Measurements from ENCODE around the gene ATF7IP2. TPM values are rescaled to one million over a fixed set of nuclear protein-coding genes. Genes with fewer than 3 reads are reported as not detected.
A peak's percentile ranks its signal among the peaks of the same experiment; 100 is the strongest.

Gene ATF7IP2
- total RNA-seq, 2 experiments from 2014 or later: 28.4 to 34.5 TPM

DNA sequence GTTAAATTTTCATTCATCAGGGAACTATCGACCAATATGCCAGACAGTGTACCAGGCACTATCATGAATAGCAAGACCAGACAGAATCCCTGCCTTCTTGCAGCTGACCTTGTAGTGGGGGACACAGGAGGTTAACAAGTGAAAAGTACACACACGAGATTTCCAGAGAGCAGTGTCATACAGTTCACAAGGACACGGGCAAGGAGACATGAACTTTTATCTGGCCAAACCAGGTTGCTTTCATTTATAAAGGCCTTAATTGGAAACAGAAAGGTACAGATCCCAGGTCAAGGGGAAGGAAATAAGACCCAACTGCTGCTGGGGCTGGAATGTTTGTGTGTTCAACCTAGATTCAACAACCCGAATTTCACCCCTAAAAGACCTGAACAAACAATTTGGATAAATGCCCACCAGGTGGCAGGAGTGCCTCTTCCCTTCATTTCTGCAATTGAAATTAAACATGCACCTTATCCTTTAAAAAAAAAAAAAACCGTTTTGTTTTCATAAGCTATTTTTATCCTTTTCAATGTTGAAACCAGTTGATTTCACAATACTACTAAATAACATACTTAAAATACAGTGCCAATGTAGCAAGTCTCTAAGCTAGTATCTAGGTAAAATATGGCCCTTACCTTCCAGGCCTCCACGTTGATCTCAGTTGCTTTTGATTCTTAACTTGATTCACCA, 128.7 kb downstream of the ATF7IP2 start:
- Histone ChIP-seq H3K79me2 (ENCODE audit: insufficient read depth, low read depth, low read length) (no peaks in the 10 kb centered on the region), H3K9me2 (ENCODE audit: insufficient read depth, low read length) (no peaks in the 10 kb centered on the region), H3K4me1 (ENCODE audit: insufficient read depth, low read length, poor library complexity, severe bottlenecking) (no peaks in the 10 kb centered on the region), H4K20me1 (ENCODE audit: insufficient read depth, low read length) (no peaks in the 10 kb centered on the region), H3K4me3 (ENCODE audit: low read depth, low read length, poor library complexity, severe bottlenecking) (no peak overlapping the region), H3K27ac (ENCODE audit: low read depth, low read length, poor library complexity, severe bottlenecking) (no peak overlapping the region), H3K4me2 (ENCODE audit: low read length) (no peak overlapping the region), H2AFZ (ENCODE audit: low read length) (0 out of 2 replicates have a peak overlapping the region, but pooled peaks have one; percentile 20), H3K36me3 (ENCODE audit: insufficient read depth, low read length) (no peaks in the 10 kb centered on the region), H3K9me3 (ENCODE audit: low read length) (no peaks in the 10 kb centered on the region)
- ChIA-PET CTCF (ENCODE audit: unreplicated experiment) (interaction anchor here (0.7 to 1.3 kb wide), 2 partner anchors 223 to 417 kb away, joined by 3 read pairs; no protein-coding TSS in a partner anchor), POLR2A (interaction anchor here (0.5 to 1.6 kb wide), 7 partner anchors 59 to 1030 kb away, joined by 3 to 6 read pairs (median 3); no protein-coding TSS in a partner anchor)
- TF ChIP-seq EZH2phosphoT487 (IDR thresholded peaks at IDR 0.05; ENCODE audit: borderline replicate concordance, low read depth, low read length): no peak
- TF ChIP-seq, protein P1, sequence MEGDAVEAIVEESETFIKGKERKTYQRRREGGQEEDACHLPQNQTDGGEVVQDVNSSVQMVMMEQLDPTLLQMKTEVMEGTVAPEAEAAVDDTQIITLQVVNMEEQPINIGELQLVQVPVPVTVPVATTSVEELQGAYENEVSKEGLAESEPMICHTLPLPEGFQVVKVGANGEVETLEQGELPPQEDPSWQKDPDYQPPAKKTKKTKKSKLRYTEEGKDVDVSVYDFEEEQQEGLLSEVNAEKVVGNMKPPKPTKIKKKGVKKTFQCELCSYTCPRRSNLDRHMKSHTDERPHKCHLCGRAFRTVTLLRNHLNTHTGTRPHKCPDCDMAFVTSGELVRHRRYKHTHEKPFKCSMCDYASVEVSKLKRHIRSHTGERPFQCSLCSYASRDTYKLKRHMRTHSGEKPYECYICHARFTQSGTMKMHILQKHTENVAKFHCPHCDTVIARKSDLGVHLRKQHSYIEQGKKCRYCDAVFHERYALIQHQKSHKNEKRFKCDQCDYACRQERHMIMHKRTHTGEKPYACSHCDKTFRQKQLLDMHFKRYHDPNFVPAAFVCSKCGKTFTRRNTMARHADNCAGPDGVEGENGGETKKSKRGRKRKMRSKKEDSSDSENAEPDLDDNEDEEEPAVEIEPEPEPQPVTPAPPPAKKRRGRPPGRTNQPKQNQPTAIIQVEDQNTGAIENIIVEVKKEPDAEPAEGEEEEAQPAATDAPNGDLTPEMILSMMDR (conservative IDR thresholded peaks at IDR 0.05; ENCODE audit: low read length): peak; percentile 92
- intact Hi-C loops (cut with micrococcal nuclease; ENCODE audit: unreplicated experiment): loop anchor here (1.0 kb wide), 1 partner anchor 223 kb away; no protein-coding TSS in a partner anchor
- peak; percentile 64 for DNase-seq (ENCODE audit: low spot score)
- BruUV-seq (replicated peaks): no TSS peak

DNA sequence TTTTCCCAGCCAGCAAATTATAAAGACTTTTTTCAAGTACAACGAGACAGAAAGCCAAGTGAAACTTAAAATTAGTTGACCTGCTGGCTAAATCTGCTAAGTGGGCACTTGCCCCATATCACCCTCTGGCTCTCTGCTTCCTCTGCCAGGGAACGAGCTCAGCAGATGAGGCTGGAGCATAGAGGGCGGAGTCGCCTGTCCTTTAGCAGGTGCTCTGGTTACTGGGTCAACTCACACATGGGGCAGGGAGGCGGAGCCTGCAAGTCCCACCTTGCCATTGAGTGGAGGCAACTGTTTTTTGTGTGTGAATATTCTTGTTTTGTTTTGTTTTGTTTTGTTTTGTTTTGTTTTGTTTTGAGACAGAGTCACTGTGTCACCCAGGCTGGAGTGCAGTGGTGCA, 132.0 kb downstream of the ATF7IP2 start:
- intact Hi-C loops (cut with micrococcal nuclease; ENCODE audit: unreplicated experiment): no loop called here

More for the DNA sequence above, 132.0 kb downstream of the ATF7IP2 start:
- Histone ChIP-seq H3K4me3 (ENCODE audit: low read depth, low read length, poor library complexity, severe bottlenecking) (no peak overlapping the region), H4K20me1 (ENCODE audit: insufficient read depth, low read length) (no peaks in the 10 kb centered on the region), H3K4me2 (ENCODE audit: low read length) (no peak overlapping the region), H3K9me2 (ENCODE audit: insufficient read depth, low read length) (no peaks in the 10 kb centered on the region), H3K27ac (ENCODE audit: low read depth, low read length, poor library complexity, severe bottlenecking) (no peak overlapping the region), H3K36me3 (ENCODE audit: insufficient read depth, low read length) (no peaks in the 10 kb centered on the region), H2AFZ (ENCODE audit: low read length) (no peak overlapping the region), H3K9me3 (ENCODE audit: low read length) (no peaks in the 10 kb centered on the region), H3K79me2 (ENCODE audit: insufficient read depth, low read depth, low read length) (no peaks in the 10 kb centered on the region), H3K4me1 (ENCODE audit: insufficient read depth, low read length, poor library complexity, severe bottlenecking) (no peaks in the 10 kb centered on the region)
- no TSS peak for BruUV-seq (replicated peaks)
- ChIA-PET CTCF (ENCODE audit: unreplicated experiment) (no interaction called here), POLR2A (no interaction called here)
- TF ChIP-seq EZH2phosphoT487 (IDR thresholded peaks at IDR 0.05; ENCODE audit: borderline replicate concordance, low read depth, low read length): no peak
- TF ChIP-seq, protein P1 (conservative IDR thresholded peaks at IDR 0.05; ENCODE audit: low read length): no peak
- no peak for DNase-seq (ENCODE audit: low spot score)
